NAMALWA (cell line): ENCODE measurements around the gene ZNF212.

Experiments used
- DNase-seq: peaks from one replicate; pipeline ENCODE4 v3.0.0-alpha.2; 2015; ENCODE audit warnings: low spot score

Gene ZNF212

DNA sequence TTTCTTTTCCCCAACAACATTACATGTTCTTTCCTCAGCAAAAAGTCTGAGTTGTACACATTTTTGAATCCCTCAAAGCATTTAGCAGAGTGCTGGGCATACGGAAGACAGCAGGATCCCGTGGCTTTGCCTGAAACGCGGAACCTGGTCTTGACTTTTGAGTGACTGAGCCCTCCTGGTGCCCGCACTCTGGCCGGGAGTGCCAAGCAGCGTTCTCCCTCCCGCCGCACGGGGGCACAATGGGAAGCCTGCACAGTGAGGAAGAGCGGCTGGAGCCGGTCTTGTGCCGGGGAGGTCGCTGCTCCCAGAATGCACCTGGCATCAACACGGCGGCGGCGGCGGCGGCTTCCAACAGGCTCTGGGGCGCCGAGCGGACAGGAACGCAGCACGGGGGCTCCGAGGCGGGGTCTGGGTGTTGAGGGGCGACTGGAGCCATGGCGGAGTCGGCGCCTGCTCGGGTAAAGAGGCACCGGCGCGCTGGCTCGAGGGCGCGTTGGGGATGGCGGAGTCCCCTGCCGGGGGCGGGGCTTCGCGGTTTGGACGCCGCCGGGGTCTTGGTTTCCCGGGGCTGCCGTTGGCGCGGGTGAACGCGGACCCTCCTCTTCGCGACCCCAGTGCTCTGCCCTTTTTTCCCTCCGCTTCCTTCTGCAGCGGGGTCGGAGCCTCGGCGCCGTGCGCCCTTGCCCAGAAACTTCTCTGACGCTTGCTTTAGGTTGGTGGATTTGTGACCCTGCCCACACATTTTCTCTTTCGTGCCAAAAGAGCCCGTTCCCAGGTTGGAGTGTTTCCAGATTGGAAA, at the start of gene ZNF212:
Gene ZNF212 (plus strand): TSS at position 307 of the 799 bp plus-strand sequence. CDS start 128 bp downstream, at position 435.
- DNase-seq, result peak; percentile 98

DNA sequence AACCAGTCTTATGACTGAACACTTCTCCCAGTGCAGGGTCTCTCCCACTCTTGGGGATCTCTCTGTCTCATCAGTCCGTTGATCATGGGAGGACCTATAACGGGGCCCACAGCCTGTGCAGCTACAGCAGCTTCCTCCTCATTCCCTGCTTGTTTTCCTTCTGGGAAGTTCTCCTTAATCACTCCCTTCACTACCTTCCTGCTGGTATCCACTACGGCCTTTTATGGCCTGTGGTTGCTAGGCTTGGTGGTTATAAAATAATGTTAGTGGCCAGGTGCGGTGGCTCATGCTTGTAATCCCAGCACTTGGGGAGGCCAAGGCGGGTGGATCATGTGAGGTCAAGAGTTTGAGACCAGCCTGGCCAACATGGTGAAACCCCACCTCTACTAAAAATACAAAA, 47.6 kb upstream of the ZNF212 start:
- DNase-seq, result no peak

DNA sequence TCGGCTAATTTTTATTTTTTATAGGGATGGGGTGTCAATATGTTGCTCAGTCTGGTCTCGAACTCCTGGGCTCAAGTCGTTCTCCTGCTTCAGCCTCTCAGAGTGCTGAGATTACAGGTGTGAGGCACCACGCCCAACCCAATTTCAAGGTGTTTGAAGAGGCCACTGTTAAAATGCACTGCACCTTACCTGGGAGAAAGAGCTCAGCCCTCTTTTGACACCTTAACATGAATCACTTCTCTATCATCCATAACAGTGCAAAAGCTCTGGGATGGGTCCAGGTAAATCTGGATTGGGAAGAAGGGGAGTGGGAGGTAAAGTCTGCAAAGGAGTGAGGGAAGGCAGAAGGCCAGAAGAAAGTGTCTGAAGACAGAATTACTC, 44.7 kb upstream of the ZNF212 start:
- no peak for DNase-seq

DNA sequence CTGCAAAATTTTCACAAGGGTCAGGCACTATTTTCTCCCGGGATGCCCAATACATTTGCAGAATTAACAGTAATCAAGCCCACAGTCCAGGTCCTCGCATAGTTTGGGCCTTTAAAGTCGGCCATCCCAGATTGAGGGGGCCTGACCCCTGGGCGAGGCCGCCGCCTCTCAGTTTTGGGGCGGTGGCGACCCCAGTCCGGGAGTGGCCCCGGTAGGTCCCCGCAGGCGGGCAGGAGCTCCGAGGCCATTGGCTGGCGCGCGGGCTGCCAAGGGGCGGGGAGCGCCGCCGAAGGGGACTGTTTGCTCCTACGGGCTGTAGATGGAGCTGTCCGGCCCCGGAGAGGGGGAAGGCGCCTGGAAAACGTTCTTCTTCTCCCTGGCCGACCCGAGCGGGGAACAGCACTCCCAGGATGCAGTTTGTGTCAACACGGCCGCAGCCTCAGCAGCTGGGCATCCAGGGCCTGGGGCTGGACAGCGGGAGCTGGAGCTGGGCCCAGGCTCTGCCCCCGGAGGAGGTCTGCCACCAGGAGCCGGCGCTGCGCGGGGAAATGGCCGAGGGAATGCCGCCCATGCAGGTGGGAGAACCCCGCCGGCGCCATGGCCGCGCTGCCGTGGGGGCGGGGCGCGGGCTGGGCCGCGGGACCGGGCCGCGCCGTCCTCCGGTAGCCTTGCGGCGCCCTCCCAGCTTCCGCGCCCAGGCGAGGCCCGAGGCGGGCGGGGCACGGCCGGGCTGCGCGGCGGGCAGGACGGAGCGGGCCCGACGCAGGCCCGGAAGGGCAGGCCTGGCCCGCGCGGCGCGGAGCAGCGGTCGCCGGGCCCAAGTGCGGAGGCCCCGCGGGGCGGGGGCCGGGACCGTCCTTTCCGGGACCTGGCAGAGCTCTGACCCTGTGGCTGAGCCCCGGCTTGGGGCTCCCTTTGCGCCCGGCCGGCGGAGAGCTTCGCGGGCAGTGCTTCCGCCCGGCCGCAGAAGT, 44.0 kb upstream of the ZNF212 start, which contains the start of gene ZNF282:
Gene ZNF282 (plus strand): TSS at position 367 of the 971 bp plus-strand sequence. CDS start 44 bp downstream, at position 411.
- peak; percentile 86 for DNase-seq

DNA sequence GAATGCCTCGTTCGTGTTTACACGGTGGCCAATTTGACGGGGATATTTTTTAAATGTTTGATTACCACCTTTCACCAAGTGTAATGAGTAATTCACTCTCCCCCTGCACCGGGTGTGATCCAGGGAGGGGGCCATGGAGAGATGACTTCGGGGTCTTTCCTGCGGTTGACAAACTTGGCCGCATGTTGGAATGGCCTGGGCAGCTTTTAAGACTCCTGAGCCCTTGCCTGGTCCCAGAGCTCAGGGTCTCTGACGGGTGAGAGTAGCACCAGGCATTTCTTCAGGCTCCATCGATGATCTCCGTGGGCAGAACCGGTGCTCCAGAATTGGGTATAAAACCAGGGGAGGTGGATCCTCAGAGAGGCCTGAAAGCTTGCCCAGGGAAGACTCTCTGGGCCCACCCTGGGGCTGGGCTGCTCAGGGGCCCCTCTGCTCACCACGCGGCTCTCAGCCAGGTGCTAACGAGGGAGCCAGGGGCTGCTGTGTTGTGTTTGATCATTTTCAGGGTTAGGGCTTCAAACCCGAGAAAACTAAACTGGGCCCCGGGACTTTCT, 43.2 kb upstream of the ZNF212 start:
- peak; percentile 49 for DNase-seq

DNA sequence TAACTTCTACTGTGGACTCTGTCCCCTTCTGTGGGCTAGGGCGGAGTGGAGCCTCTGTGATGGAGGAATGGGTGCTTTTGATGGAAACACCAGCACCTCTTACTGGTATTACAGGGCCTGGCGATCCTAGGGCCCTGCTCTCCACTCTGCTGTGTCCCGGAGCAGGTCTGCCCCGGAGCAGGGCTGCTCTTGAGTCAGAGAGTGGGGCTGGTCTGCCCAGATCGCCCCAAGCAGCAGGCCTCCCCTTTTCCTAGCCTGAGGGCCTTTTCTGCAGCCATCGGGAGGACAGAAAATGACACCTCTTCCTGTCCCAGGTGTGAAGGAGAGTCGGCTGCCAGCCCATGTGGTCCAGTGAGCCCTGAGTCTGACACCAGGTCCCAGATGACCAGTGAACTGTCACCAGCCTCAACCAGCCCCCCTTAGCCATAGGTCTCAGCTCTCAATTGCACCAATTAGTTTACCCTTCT, 42.7 kb upstream of the ZNF212 start:
- no peak for DNase-seq

DNA sequence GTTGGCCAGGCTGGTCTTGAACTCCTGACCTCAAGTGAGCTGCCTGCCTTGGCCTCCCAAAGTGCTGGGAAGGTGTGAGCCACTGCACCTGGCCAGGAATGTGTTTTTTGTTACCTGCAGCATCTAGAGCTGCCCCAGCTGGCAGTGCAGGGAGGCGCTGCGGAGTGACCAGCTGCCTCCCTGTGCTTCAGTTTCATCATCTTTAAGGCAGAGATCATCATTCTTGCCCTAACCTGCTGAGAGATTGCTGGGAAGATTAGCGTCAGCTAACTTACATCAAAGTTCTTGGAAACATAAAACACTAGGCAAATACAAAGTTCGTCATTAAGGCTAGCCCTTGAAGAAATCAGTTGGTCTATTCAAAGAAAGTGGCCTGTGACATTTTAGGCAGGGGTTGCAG, 41.8 kb upstream of the ZNF212 start:
- no peak for DNase-seq

DNA sequence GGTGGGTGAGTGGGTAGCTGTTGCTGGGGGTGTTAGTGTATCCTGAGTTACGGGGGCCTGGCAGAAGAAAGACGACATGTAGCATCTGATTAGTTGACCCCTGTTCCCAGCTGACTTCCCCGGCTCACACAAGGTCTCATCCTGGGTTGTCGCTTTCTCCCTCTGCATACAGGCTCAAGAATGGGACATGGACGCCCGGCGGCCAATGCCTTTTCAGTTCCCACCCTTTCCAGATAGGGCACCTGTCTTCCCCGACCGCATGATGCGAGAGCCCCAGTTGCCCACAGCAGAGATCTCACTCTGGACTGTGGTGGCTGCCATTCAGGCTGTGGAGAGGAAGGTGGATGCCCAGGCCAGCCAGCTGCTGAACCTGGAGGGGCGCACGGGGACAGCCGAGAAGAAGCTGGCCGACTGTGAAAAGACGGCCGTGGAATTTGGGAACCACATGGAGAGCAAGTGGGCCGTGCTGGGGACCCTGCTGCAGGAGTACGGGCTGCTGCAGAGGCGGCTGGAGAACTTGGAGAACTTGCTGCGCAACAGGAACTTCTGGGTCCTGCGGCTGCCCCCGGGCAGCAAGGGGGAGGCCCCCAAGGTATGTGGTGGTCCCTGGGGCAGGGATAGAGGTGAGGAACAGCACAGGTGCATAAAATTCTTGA, 41.2 kb upstream of the ZNF212 start:
- no peak for DNase-seq

DNA sequence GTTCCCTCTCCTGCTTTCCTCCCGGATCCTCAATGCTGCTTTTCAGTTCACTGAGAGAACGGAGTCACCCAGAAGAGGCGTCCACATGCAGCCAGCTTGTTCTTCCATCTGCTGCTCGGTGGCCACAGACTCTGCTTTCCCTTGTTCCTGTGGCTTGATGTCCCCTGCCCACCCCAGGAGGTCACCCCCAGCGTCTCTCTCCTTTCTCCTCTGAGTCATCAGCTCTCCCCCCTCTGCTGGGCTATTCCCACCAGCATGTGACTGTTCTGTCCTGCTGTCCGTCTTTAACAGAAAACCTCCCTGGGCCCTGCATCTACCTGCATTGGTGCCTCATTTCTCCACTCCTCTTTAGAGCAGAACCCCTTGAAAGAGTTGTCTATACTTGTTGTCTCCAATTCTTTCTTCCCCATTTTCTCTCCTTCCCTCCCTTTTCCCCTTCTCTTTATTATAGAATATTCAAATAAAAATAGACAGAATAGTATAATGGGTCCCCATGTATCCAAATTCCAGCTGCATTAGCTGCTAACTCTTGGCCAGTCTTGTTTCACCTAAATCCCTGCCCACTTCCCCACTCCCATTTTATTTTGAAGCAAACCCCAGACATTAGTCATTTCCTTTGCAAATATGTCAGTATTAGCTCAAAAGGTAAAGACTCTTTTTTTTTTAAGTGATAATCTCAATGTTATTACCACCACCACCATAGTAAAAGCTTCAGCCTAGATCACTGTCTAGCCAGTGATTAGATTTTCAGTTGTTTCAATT, 40.0 kb upstream of the ZNF212 start:
- DNase-seq, result no peak

DNA sequence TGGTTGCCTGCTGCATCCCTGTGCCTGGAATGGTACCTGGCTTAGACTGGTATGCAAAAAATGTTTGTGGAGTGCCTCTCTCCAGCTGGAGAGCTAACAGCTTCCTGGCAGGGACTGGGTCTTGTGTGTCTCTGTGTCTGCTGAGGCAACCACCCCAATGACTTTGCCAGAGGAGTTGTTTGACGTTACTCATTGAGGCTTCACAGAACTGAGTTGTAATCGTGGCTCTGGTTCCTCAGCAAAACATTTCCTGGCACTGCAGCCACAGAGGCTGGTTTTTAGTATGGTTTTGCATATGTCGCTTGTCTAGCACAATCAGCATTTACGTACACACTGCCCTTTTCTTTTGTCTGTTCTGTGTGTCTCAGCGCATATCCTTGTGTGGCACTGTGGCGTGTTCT, 36.6 kb upstream of the ZNF212 start:
- no peak for DNase-seq

DNA sequence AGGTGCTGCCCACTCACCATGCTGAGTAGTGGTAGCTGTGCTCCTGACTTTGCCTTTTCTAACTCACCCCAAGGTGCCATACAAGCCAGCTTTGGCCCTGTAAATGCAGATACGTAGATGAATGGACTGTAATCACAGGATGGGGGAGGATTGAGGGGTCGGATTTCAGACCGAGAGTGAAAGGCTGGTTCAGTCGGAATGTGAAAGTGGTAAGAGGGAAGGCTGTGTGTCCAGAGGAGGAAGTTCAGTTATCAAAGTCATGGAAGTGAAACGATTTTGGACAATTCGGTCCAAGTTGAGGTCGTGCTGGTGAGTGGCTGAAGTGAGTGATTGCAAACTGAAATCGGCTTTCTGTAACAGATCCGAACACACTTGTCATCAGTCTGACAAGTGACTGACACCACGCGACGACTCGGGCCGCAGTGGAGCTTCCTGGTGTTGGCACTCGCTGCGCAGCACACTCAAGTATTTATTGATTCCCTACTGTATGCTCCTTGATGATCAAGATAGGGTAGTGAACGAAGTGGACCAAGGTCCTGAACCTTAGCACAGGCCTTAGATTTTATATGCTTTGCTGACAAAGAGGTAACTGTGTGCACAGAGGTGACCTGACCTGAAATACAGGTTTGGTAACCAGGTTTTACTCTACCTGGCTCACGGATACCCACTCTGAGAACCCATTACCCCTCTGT, 33.6 kb upstream of the ZNF212 start:
- no peak for DNase-seq

DNA sequence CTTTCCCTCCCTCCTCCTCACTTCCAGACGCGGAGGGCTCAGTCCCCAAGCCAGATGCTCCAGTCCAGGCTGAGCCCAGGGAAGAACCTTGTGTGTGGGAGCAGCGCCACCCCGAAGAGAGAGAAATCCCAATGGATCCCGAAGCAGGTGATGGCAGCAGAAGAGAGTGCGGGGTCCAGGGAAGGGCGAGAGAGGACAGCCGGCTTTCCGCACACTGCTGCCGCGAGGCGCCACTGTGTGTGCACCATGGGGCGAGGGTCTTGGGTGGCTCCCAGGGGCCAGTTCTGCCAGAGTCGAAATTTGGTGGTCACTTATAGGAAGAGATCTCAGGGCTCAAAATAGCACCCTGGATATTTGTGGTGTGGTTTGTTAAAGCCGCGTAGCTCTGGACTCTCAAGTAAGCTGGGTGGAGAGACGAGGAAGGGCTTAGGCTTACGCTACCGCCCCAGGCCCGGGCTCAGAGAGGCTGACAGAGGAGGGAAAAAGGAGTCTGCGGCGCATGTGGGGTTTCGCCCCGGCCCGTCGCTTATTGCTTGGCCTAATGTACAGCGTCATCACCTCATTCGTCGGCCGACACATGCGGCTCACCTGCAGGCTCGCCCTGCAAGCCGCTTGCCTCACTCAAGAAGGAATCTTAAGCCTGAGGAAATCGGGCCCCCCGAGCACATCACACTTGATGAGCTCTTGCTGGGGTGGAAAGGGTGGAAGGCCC, 32.0 kb upstream of the ZNF212 start:
- DNase-seq, result no peak

DNA sequence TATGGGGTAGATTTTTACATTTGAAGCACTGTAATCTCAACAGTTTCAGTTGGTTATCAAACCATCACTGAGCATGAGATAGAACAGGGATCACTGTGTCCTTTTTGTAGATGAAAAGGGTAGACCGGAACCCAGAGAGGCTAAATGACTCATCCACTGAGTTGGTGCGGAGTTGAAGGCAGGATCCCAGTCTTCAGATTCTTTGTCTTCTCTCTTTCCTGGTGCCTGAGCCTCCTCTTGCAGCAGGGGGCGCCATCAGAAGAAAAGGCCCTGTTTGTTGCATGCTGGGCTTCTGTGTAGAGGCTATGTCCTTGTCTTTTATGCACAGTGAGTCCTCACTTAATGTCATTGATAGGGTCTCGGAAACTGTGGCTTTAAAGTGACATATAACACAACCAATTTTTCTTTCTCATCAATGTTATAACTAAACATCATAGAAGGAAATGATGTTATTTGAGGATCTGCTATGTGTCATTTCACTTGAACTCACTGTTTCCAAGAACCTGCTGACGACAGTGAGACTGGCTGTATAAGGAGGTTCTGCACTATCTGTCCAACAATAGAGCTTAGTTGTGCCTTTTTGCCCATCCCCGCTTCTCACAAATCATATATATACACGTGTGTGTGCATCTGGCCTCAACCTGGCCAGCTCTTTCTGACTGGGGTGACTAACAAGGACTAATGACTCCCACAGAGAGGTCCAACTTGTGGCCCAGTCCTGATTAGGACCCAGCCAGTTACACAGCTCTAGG, 29.8 kb upstream of the ZNF212 start:
- DNase-seq, result peak; percentile 81

DNA sequence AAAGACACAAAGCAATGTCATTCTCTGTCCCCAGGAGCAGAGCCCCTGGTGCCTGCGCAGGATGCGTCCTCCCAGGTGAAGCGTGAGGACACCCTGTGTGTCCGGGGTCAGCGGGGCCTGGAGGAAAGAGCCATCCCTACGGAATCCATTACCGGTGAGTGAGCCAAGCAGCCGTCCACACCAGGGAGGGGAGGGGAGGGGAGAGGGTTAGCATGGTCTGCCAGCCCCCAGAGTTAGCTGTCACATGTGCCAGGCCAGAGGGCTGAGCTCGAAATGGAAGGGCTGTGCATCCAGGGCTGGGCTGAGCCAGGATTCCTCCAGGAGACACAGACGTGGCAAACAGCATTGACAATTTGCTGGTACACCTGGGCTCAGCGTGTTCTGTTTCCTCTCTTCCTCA, 28.9 kb upstream of the ZNF212 start:
- DNase-seq, result no peak

DNA sequence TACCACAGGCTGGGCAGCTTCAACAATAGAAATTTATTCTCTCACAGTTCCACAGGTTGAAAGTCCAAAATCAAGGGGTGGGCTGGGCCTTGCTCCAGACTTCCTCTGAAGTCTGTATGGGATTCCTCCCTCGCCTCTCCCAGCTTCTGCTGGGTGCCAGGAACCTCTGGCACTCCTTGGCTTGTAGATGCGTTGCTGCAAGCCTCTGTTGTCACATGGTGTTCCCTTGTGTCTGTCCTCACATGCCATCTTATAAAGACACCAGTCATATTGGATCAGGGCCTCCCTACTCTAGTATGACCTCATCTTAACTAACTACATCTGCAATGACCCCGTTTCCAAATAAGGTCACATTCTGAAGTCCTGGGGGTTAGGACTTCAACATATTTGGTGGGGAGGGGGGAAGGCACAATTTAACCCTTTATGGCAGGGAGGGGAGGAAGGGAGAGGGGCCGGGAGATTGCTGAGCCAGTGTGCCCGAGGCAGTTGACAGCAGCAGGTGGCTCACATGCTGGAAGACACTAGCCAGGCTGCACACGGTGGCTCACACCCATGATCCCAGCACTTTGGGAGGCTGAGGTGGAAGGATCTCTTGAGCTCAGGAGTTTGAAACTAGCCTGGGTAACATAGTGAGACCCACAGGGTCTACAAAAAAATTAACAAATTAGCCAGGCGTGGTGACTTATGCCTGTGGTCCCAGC, 25.3 kb upstream of the ZNF212 start:
- no peak for DNase-seq

DNA sequence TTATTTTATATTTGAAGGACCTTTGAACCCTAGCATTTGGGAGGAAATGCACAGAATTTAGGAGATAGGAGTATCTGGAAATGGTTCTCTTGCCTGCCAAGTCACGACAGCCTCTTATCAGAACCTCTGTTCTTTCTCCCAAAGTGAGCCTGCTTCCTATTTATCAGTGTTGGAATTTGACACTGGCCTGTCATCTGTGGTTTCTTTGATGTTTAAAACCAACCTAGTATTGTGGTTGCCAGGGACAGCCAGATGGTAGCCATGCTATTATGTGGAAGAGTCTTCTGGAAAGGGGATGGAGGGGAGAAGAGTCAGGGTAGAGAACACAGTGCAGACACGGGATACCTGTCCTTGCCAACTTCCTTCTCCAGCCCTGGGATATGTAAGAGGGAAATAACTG, 23.0 kb upstream of the ZNF212 start:
- DNase-seq, result no peak

DNA sequence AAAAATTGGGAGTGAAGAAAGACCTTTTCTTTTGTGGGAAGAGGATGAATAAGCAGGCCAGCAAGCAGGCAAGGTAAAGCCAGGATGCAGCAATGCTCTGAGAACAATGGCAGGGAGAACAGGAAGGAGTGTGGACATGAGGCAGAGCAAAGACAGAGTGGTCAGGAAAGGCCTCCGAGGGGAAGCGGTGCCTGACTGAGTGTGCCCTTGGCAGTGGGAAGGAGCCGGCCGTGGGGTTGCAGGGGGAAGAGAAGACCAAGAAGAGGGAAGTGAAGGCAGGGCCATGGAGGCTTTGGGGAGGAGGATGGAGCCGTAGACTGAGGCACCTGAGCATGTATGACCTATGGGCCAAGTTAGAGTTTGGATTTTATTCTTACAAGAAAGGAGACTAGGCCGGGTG, 21.9 kb upstream of the ZNF212 start:
- no peak for DNase-seq
